Keratinocyte (primary cell): ENCODE measurements around the gene ROBO2. TPM values are rescaled to one million over a fixed set of nuclear protein-coding genes. Genes with fewer than 3 reads are reported as not detected.

ENCODE experiments used
- DNase-seq: peaks from one replicate; pipeline ENCODE4 v3.0.0-alpha.2; 2011; ENCODE audit warnings: low read depth, missing footprints, low spot score
- FAIRE-seq: peaks from 2 replicates; lab custom pipeline; 2011; peaks lifted over from hg19 to GRCh38; lab: Jason Lieb, UNC
- H2AFZ ChIP-seq: 2 replicates; pipeline ENCODE4 v1.6.0; 2012; ENCODE audit warnings: low read length, control low read depth, inconsistent platforms; ENCODE audit not compliant: control insufficient read depth
- H3K27ac ChIP-seq: 2 replicates; pipeline ENCODE4 v1.5.1; 2011; ENCODE audit warnings: low read length; ENCODE audit not compliant: control insufficient read depth, insufficient read depth
- H3K27me3 ChIP-seq: 3 replicates; pipeline ENCODE4 v1.6.0; 2011; ENCODE audit warnings: low read length; ENCODE audit not compliant: control insufficient read depth, insufficient read depth; ENCODE audit errors: extremely low read depth
- H3K36me3 ChIP-seq, 2 experiments: 2 replicates in 1 of 2; 3 replicates in 1 of 2; pipeline ENCODE4 v1.5.1; 2011; ENCODE audit warnings: low read length in 2 of 2, mild to moderate bottlenecking in 1 of 2; ENCODE audit not compliant: control insufficient read depth in 2 of 2, insufficient read depth in 2 of 2; ENCODE audit errors: extremely low read depth in 1 of 2
- H3K4me1 ChIP-seq: 3 replicates; pipeline ENCODE4 v1.5.1; 2011; ENCODE audit warnings: low read length; ENCODE audit not compliant: control insufficient read depth, insufficient read depth; ENCODE audit errors: extremely low read depth
- H3K4me2 ChIP-seq: 3 replicates; pipeline ENCODE4 v1.6.0; 2011; ENCODE audit warnings: low read depth, low read length; ENCODE audit not compliant: control insufficient read depth, insufficient read depth; ENCODE audit errors: extremely low read depth
- H3K4me3 ChIP-seq, 3 experiments: fragments of 200-600 bp in 1 of 3; sonication (generic) in 1 of 3; 2 replicates in 2 of 3; 3 replicates in 1 of 3; pipeline ENCODE4 v1.5.1; 2011 to 2016; ENCODE audit warnings: low read length in 3 of 3, mild to moderate bottlenecking in 3 of 3, control low read depth in 2 of 3, inconsistent platforms in 1 of 3, low read depth in 1 of 3, mixed read lengths in 1 of 3, mixed run types in 1 of 3, moderate library complexity in 1 of 3; ENCODE audit not compliant: control insufficient read depth in 2 of 3, insufficient read depth in 2 of 3; ENCODE audit errors: extremely low read depth in 1 of 3
- H3K79me2 ChIP-seq: 2 replicates; pipeline ENCODE4 v1.6.0; 2012; ENCODE audit warnings: low read length; ENCODE audit not compliant: control insufficient read depth, insufficient read depth
- H3K9ac ChIP-seq: 3 replicates; pipeline ENCODE4 v1.6.0; 2011; ENCODE audit warnings: low read length; ENCODE audit not compliant: control insufficient read depth, insufficient read depth; ENCODE audit errors: extremely low read depth
- H3K9me1 ChIP-seq: 3 replicates; pipeline ENCODE4 v1.6.0; 2011; ENCODE audit warnings: low read length; ENCODE audit not compliant: control insufficient read depth, insufficient read depth; ENCODE audit errors: extremely low read depth
- H3K9me3 ChIP-seq: 2 replicates; pipeline ENCODE4 v1.5.1; 2012; ENCODE audit warnings: low read depth, low read length; ENCODE audit not compliant: control insufficient read depth
- H4K20me1 ChIP-seq: 3 replicates; pipeline ENCODE4 v1.6.0; 2011; ENCODE audit warnings: low read length; ENCODE audit not compliant: control insufficient read depth, insufficient read depth; ENCODE audit errors: extremely low read depth
- CTCF ChIP-seq, 3 experiments: IDR thresholded peaks in 1 of 3; conservative IDR thresholded peaks in 1 of 3; optimal IDR thresholded peaks in 1 of 3; 2 replicates in 2 of 3; 3 replicates in 1 of 3; pipeline versions ENCODE3 to v1.5.1; 2011; ENCODE audit warnings: low read length in 3 of 3, mild to moderate bottlenecking in 3 of 3, moderate library complexity in 2 of 3, control low read depth in 1 of 3, inconsistent platforms in 1 of 3; ENCODE audit not compliant: insufficient read depth in 2 of 3; ENCODE audit errors: extremely low read depth in 1 of 3
- EZH2 ChIP-seq: IDR thresholded peaks from one replicate; pipeline ENCODE4 v1.6.1; 2012; ENCODE audit warnings: inconsistent platforms, mild to moderate bottlenecking, low read length, moderate library complexity
- dilution Hi-C: fragments of 300-500 bp; cut with MboI; formaldehyde crosslinking; loops from one replicate; pipeline ENCODE4 v1.7.0; 2020; ENCODE audit warnings: low sequenced_read_pairs; ENCODE audit not compliant: extremely low pct_ligation_motif_present
- polyA plus RNA-seq, 5 experiments: library from polyadenylated mRNA; depleted of rRNA in 3 of 5; stranded (reverse) in 3 of 5; stranded (forward) in 1 of 5; unstranded in 1 of 5; fragments of >200 nt; gene quantifications; 1 replicate in 1 of 5; 2 replicates in 3 of 5; 3 replicates in 1 of 5; pipeline versions ENCODE4 v1.2.1 to v1.2.3, GENCODE V29; 2011 to 2012; ENCODE audit warnings: missing spikeins in 2 of 5, low read depth in 1 of 5, low replicate concordance in 1 of 5

ROBO2 gene
- polyA plus RNA-seq, 1 donor (not counting 4 experiments of a cell fraction or from before 2014, with no cell fraction given), result 0.30 TPM

GRCh38 chr3:77338195-77338594 lies 298.3 kb downstream of the ROBO2 start:
- Histone ChIP-seq H3K27ac (no peak overlapping the region), H3K79me2 (no peaks in the 10 kb centered on the region), H4K20me1 (no peaks in the 10 kb centered on the region), H3K9me3 (no peaks in the 10 kb centered on the region), H3K4me2 (no peak overlapping the region), H3K36me3 (no peaks in the 10 kb centered on the region), H3K9me1 (no peaks in the 10 kb centered on the region), H3K27me3 (no peaks in the 10 kb centered on the region), H3K4me3 (no peak overlapping the region), H3K9ac (no peak overlapping the region), H3K4me1 (no peaks in the 10 kb centered on the region), H2AFZ (no peak overlapping the region)
- DNase-seq, result no peak
- FAIRE-seq, result no peak
- dilution Hi-C loops, result no loop called here
- TF ChIP-seq CTCF (optimal IDR thresholded peaks at IDR 0.05 in 1 of 3, IDR thresholded peaks at IDR 0.05 in 1 of 3, conservative IDR thresholded peaks at IDR 0.05 in 1 of 3; ENCODE audit: extremely low read depth in 1 of 3, insufficient read depth in 2 of 3, low read length in 3 of 3) (no peak), EZH2 (no peak)

GRCh38 chr3:77342027-77342426 lies 302.1 kb downstream of the ROBO2 start:
- Histone ChIP-seq H3K27me3 (no peaks in the 10 kb centered on the region), H3K9ac (no peak overlapping the region), H3K4me3 (no peak overlapping the region), H2AFZ (no peak overlapping the region), H3K9me3 (no peaks in the 10 kb centered on the region), H3K36me3 (no peaks in the 10 kb centered on the region), H4K20me1 (no peaks in the 10 kb centered on the region), H3K9me1 (no peaks in the 10 kb centered on the region), H3K27ac (no peak overlapping the region), H3K79me2 (no peaks in the 10 kb centered on the region), H3K4me2 (no peak overlapping the region), H3K4me1 (no peaks in the 10 kb centered on the region)
- FAIRE-seq (no peak), DNase-seq (no peak)
- no peak for TF ChIP-seq CTCF (optimal IDR thresholded peaks at IDR 0.05 in 1 of 3, IDR thresholded peaks at IDR 0.05 in 1 of 3, conservative IDR thresholded peaks at IDR 0.05 in 1 of 3; ENCODE audit: extremely low read depth in 1 of 3, insufficient read depth in 2 of 3, low read length in 3 of 3)
- no peak for TF ChIP-seq EZH2
- dilution Hi-C loops, result no loop called here
